ENCODE data around the gene ABCF3.
"Not testable (repeated sequence)": the region's sequence is repeated elsewhere in the genome, so short reads cannot be mapped to it uniquely, and the experiment has no call there.

The ABCF3 gene, protein sequence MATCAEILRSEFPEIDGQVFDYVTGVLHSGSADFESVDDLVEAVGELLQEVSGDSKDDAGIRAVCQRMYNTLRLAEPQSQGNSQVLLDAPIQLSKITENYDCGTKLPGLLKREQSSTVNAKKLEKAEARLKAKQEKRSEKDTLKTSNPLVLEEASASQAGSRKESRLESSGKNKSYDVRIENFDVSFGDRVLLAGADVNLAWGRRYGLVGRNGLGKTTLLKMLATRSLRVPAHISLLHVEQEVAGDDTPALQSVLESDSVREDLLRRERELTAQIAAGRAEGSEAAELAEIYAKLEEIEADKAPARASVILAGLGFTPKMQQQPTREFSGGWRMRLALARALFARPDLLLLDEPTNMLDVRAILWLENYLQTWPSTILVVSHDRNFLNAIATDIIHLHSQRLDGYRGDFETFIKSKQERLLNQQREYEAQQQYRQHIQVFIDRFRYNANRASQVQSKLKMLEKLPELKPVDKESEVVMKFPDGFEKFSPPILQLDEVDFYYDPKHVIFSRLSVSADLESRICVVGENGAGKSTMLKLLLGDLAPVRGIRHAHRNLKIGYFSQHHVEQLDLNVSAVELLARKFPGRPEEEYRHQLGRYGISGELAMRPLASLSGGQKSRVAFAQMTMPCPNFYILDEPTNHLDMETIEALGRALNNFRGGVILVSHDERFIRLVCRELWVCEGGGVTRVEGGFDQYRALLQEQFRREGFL

DNA sequence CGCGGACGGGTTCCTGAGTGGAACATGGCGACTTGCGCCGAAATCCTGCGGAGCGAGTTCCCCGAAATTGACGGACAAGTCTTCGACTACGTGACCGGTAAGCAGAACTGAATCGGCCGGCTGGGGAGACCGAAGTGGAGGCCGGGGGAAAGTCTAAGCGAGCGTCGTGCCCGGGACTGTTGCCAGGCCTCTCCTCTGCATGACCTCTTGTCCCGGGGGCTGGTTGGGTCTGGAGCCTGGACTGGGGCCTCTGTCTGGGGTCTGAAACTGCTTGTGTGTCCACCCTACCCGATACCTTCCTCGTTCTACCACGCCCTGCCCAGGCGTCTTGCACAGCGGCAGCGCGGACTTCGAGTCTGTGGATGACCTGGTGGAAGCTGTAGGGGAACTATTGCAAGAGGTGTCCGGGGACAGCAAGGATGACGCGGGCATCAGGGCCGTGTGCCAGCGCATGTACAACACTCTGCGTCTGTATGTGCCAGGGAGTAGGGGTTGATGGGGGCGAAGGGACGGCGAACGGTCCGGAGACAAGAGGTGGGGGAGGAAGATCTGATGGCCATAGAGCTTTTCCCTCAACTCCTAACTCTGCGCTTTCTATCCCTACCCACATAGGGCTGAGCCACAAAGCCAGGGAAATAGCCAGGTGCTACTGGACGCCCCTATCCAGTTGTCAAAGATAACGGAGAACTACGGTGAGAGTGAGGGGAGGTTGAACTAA is at the start of gene ABCF3:
Gene ABCF3, plus strand, starts transcription at position 16 of the 718 bp plus-strand sequence. Its CDS starts 9 bp downstream, at position 25.
- no peak for FAIRE-seq

DNA sequence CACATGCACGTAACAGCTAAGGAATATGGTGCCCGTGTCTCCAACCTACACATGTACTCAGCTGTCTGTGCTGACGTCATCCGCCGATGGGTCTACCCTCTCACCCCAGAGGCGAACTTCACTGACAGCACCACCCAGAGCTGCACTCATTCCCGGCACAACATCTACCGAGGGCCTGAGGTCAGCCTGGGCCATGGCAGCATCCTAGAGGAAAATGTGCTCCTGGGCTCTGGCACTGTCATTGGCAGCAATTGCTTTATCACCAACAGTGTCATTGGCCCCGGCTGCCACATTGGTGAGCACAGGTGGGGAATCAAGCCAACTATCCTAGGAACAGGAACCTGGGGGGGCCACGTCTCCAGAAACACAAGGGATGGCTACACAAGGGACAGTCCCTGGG is 45.6 kb upstream of the ABCF3 start:
- FAIRE-seq = no peak

DNA sequence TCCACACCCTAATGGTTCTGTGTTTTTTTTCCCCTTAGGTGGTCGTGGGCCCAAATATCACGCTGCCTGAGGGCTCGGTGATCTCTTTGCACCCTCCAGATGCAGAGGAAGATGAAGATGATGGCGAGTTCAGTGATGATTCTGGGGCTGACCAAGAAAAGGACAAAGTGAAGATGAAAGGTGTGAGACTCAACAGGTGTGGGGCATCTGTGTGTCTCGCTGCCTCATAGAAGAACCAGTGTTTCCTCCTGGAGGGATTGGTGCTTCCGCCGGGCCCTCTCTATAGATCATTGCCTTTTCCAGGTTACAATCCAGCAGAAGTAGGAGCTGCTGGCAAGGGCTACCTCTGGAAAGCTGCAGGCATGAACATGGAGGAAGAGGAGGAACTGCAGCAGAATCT is 43.8 kb upstream of the ABCF3 start:
- FAIRE-seq = no peak

DNA sequence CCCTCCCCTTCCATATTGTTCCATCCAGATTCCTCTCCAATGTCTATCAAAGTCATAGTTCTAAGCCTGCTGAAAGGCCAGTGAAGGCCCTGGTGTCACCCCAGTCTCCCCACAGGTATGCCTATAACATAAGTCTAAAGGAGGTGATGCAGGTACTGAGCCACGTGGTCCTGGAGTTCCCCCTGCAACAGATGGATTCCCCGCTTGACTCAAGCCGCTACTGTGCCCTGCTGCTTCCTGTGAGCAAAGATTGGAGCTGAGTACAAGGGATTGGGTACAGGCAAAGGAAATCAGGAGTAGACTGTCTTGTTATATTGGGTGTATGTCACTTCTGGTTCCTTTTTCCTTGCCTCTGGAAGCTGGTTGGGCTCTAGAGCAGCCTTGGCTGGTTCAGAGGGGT is 42.7 kb upstream of the ABCF3 start:
- no peak for FAIRE-seq

DNA sequence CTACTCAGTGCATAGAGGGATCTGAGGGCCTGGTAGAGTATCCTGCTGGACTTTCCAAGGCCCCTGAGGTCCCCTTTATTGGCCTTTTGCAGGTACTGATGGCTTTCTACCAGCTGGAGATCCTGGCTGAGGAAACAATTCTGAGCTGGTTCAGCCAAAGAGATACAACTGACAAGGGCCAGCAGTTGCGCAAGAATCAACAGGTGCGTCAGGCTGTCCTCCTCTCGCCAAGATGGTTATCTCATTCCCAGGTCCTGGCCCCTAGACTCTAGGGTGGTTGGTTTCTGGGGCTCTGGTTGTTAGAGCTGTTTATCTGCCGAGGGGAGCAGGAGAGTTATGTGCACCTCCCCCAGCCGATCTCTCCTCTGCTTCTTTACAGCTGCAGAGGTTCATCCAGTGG is 41.5 kb upstream of the ABCF3 start:
- no peak for FAIRE-seq

DNA sequence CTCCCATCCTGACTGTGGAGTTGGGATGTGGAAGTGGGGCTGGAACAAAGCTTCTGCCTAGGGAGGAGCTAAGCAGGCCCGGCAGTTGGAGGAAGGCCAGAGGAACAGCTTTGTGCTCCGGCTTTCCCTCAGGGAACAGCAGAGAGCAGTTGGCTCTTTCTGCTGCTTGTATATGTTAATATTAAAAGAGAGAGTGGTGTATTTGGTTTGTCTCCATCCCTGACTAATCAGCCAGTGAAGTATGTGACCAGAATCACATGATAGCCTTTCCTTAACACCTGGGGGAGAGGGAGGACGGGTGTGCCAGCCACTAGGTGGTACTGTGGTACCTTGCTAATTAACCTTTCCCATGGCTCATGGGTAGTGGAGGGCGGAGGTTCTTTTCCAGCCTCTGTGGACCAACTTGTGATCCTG is 40.9 kb upstream of the ABCF3 start:
- FAIRE-seq = no peak

DNA sequence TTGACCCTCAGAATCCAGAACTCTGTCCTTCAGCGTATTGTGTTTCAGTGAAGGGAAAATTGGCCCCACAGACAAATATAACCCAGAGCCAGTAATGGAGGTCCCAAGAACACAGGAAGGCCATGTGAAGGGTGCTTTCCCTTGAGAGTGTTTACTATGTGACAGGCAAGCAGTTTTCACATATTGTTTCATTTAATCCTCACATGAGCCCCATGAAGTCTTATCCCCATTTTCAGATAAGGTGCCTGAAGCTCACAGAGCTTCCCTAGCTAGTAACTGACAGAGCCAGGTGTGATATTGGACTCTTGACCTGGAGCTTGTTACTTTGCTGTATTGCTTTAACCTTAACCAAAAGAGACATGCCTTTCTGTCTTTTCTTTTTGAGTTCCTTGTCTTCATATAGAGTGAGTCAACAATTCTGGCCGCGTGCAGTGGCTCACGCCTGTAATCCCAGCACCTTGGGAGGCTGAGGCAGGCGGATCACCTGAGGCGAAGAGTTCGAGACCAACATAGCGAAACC is 40.2 kb upstream of the ABCF3 start:
- no peak for FAIRE-seq

DNA sequence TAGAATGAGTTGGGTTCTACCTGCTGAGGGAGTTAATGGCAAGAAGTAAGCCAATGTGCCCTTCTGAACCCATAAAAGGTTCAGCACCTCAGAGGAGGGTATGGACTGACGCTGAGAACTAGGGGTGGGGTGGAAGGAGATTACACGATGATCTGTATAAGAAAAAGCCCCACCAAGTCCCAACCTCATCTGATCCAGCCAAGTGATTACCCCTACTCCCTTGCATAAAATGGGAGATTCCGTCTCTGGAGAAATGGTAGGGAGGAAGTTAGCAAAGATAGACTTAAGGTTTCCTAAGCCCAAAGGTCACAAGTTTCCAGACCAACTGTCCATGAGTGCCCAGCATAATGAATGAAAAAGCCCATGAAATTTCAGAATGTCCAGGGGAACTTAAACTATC is 37.9 kb upstream of the ABCF3 start:
- no peak for FAIRE-seq

DNA sequence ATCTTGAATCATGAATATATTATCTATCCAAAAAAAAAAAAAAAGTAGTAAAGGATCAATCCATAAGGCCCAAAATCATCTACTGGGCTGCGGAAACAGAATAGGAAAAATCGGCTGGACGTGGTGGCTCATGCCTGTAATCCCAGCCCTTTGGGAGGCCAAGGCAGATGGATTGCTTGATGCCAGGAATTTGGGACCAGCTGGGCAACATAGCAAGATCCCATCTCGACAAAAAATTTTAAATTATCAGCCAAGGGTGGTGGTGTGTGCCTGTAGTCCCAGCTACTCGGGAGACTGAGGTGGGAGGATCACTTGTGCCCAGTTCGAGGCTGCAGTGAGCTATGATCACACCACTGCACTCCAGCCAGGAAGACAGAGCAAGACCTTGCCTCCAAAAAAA is 36.9 kb upstream of the ABCF3 start:
- FAIRE-seq = no peak

DNA sequence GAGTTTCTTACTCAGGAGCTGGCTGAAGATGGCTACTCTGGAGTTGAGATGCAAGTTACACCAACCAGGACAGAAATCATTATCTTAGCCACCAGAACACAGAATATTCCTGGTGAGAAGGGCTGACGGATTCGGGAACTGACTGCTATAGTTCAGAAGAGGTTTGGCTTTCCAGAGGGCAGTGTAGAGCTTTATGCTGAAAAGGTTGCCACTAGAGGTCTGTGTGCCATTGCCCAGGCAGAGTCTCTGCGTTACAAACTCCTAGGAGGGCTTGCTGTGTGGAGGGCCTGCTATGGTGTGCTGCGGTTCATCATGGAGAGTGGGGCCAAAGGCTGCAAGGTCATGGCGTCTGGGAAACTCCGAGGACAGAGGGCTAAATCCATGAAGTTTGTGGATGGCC is 36.2 kb upstream of the ABCF3 start:
- FAIRE-seq = not testable (repeated sequence)

DNA sequence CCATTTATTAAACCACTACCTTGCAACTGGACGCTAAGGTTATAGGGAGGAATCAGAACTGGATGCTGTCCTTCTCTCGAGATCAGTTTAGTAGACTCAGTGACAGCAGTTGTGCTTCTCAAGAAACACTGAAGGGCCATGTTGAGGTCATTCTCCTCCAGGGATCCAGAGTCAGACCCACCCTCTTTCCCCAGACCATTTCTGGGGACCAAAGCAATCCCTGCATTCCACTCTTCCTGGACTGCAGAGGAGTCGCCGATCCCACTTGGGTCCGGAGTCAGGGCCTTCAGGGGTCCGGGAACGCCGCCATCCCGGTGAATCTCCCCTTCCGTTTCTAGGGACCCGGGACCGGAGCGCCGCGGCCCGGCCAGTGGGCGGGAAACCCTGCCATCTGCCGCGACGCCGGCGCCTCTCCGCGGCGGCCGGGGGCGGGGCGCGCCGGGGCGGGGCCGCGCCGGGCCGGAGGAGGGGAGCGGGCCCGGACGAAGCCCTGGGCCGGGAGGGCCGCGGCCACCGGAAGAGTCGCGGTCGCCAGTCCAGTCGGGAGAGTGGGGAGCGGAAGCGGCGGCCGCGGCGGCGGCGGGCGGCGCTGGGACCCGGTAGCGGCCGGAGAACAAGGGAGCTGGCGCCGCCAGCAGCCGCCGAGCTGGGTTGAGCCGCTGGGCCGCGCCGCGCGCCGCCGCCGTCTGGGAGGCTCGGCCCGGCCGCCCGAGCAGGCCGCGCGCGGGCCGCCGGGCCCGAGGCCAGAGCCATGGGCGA is 30.9 kb upstream of the ABCF3 start, which contains the start of gene DVL3:
Gene DVL3, plus strand, starts transcription at position 493 of the 759 bp plus-strand sequence. Its CDS starts 259 bp downstream, at position 752.
- no peak for FAIRE-seq

DNA sequence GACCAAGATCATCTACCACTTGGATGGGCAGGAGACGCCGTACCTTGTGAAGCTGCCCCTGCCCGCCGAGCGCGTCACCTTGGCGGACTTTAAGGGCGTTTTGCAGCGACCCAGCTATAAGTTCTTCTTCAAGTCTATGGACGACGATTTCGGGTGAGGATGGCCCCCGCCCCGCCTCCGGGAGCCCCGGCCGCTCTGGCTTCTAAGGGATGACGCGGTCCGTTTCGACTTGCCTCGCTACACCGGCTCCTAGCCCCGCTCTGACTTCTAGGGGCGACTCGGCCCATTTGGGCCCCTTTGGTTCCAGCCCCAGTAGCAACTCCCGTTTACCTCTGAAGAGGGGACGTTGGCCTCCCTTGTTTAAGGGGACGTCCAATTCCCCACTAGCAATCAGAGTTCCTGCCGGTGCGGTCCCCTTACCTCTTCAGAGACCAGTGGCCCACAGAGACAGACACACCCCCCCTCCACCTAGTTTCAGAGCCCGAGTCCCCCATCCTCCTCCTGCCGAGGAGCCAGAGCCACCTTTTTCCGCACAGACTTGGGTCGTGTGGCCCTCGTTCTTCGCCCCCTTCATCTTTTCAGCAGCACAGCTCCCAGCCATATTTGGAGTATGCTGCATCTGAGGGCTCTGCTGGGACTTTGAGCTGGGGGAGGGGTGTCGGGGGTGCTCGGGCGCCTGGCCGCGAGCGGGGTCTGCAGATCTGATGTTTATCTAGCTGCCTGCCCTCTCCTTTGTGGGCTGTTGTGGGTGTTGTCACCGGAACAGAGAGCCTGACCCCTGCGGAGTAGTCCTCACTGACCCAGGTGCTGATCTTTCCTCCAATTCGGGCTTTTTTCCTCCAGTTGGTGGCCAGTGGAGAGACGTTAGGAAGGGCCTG is 30.1 kb upstream of the ABCF3 start:
- no peak for FAIRE-seq

DNA sequence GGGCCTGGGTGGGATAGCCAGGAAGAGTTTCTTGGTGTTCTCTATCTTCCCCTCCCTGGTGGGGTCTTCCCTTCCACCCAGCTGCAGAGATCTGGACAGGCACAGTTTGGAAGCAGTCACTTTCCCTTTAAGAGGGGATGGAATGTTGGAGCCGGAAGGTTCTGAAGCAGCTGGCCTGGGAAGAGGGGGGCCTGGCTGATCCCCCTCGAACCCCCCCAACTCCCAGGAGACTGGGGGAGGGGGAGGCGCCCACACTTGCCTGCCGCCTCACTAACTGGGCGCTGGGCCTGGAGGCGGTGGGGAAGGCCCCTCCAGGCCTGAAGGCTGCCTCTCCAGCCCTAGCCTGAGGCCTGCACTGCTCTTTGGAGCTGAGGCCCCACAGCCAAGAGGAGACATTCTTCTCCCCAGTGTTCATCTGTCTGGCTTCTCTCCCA is 29.5 kb upstream of the ABCF3 start:
- no peak for FAIRE-seq

DNA sequence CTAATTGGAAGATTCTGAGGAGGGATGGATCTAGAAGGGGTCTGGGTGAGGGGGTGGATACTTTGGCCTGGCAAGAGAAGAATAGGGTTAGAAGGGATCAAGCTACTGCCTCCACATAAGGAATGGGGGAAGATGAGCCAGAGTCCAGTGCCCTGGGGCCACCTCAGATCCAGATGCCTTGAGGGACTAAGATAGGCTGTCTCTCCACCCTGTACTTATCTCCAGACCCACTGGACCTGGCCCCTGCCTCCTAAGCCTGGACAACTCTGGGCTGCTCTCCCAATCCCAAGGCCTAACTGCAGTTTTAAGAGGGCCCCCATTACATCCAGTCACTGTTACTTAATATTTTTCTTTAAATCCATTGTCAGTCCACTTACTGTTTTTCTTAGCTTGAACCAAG is 28.8 kb upstream of the ABCF3 start:
- FAIRE-seq = no peak

DNA sequence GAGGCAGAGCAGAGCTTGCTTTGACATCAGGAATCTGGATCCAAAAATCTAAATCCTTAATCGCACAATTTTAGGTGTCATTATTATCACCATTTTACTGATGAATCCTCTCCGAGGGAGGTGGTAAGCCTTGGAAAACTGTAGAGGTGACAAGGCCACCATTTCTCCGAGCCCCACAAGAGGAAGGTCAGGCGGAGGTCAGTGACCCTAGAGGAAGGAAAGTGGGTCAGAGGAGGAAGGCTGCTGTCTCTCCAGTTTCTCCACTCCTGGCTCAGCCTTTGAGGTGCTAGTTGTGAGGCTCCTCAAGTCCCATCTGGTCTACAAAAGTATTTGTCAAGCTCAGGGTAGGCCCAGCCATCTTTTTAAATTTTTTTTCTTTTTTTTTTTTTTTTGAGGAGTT is 27.6 kb upstream of the ABCF3 start:
- FAIRE-seq = no peak

DNA sequence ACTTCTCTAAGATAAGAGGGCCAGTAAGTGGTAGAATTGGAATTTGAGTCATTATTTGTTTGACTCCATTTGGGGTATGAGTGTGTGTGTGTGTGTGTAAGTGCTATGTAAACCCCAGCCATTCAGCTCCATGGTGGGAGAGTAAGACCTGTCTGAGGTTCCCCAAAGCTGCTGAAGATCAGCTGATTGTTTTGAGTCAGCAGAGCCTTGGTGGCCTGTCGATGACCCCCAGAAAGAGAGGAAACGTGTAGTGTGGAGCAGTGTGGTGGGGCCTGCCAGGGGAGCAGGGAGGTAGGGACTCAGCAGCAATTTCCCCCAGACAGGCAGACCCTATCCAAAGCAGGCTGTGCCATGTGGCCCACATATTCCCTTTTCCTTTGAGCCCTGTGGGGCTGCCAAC is 25.5 kb upstream of the ABCF3 start:
- no peak for FAIRE-seq

DNA sequence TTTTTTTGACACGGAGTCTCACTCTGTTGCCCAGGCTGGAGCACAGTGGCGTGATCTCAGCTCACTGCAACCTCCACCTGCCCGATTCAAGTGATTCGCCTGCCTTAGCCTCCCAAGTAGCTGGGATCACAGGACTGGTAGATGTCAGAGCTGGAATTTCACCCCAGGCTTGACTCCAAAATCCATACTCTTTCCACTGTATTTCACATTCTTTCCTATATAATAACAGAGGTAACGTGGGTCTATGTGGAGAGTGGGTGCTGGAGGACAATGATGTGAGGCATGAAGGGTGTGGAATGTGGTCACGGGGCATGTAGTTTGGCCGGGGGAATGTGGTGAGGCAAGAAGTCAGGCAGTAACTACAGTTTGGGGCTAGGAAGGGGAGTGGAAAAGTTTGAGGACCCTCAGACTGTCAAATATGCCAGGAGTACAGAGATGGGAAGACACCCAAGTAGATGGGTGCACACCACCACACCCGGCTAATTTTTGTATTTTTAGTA is 23.4 kb upstream of the ABCF3 start:
- FAIRE-seq = not testable (repeated sequence)

DNA sequence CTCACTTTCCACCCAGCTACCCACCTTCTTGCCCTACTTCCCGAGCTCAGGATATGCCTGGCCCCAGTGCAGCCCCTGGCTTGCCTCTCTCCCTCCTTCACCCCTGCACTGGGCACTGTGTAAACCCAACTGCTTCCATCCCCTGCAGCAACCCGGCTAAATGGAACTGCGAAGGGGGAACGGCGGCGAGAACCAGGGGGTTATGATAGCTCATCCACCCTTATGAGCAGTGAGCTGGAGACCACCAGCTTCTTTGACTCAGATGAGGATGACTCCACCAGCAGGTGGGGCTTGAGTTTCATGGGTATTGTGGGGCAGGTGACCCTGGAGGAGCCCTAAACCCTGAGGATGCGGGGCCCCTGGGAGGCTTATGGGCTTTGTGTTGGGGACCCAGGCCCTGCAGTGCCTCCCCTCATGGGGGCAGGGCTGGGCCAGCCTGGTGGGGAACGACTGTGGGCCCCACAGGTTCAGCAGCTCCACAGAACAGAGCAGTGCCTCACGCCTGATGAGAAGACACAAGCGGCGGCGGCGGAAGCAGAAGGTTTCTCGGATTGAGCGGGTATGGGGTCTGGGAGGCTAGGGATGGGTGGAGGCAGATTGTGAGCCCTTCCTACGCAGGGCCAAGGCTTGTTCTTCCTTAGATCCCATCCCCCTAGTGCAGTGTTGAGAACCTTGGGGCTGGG is 21.2 kb upstream of the ABCF3 start:
- FAIRE-seq = no peak

DNA sequence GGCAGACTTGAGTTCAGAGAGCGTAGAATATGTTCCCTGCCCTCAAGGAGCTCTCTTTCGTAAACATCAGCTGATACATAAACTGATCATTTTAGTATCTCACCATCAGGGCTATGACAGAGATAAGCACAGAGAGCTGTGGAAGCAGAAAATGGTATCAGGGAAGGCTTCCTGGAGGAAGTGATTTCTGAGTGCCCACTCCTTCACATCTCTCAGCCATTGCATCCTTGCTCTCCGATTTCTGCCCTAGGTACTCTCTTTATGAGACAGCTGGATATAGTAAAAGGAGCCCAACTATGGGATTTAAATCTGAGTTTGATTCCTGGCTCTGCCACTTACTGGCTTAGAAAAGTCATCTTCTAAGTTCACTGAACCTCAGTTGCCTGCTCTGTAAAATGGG is 20.5 kb upstream of the ABCF3 start:
- FAIRE-seq = no peak

DNA sequence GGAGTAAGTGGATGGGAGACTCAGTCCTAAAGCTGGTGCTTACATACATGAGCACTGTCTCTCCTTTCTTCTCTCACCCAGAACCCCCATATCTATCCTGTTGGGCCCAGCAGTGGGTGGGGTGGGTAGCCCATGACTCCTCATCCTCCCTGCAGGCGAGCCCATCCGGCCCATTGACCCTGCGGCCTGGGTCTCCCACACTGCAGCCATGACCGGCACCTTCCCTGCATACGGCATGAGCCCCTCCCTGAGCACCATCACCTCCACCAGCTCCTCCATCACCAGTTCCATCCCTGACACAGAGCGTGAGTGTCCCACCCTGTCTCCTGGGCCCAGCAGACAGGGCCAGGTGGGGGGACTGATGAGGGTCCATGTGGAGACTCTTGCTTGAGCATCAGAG is 19.3 kb upstream of the ABCF3 start:
- no peak for FAIRE-seq

DNA sequence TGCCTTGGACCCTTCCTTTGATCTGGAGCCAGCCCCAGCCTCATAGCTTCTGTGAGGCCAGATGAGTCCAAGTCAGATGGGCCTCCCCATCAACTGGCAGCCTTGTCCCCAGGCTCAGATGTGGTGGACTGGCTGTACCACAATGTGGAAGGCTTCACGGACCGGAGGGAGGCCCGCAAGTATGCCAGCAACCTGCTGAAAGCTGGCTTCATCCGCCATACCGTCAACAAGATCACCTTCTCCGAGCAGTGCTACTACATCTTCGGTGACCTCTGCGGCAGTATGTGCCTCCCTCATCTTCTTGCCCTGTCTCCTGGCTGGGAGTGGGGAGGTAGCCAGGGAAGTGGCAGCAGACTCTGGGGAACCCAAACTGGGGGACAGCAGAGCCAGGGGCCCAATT is 18.2 kb upstream of the ABCF3 start:
- no peak for FAIRE-seq

All from G401.6 (cell line).